ENCODE results near the gene AGFG2.

The AGFG2 gene

DNA sequence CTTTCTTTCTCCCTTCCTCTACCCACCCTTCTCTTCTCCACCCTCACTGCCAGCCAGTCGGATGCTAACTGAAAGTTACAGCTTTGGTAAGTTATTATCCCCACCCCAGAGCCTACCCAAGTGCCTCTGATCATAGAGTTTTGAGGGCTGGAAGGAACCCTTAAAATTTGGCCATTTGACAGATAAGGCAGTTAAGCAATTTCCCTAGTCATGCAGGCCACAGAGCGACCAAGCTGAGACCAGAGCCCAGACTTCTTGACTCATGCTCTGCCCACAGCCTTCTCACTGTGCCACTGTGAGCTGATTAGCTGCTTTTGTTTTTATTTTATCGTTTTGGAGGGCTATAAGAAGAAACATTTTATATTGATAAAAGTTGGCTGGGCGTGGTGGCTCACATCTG, 17.5 kb downstream of the AGFG2 start:
- Histone ChIP-seq H3K27me3 (no peaks in the 10 kb centered on the region), H3K4me1 (ENCODE audit: control insufficient read depth in 1 of 2, insufficient read depth in 1 of 2, low read depth in 1 of 2, low read length in 1 of 2) (peaks cover 0 to 7% of the 10 kb centered on the region in 2 experiments), H3K36me3 (no peaks in the 10 kb centered on the region), H3K9me3 (no peaks in the 10 kb centered on the region), H3K4me3 (ENCODE audit: low read depth in 1 of 2, low read length in 1 of 2) (no peak overlapping the region), H3K27ac (no peak overlapping the region)
- TF ChIP-seq, protein P1, sequence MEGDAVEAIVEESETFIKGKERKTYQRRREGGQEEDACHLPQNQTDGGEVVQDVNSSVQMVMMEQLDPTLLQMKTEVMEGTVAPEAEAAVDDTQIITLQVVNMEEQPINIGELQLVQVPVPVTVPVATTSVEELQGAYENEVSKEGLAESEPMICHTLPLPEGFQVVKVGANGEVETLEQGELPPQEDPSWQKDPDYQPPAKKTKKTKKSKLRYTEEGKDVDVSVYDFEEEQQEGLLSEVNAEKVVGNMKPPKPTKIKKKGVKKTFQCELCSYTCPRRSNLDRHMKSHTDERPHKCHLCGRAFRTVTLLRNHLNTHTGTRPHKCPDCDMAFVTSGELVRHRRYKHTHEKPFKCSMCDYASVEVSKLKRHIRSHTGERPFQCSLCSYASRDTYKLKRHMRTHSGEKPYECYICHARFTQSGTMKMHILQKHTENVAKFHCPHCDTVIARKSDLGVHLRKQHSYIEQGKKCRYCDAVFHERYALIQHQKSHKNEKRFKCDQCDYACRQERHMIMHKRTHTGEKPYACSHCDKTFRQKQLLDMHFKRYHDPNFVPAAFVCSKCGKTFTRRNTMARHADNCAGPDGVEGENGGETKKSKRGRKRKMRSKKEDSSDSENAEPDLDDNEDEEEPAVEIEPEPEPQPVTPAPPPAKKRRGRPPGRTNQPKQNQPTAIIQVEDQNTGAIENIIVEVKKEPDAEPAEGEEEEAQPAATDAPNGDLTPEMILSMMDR (IDR thresholded peaks at IDR 0.05): no peak

DNA sequence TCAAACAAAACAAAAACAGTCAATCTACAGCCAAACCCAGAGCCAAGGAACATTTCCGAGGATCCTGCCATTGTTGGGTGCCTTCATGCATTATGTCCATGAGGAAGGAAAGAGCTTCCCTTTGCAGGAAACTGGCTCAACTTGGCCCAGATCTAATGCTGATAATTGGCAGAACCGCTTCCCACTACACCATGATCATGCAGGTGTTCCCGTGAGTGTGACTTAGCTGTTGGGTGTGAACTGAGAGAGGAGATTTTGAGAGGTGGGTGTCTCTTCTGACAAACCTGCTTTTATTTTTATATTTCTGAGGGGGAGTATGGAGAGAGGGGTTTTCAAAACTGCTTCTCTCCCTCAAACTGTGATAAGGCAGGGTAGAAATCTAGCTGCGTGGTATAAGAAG, 20.1 kb downstream of the AGFG2 start:
- Histone ChIP-seq H3K9me3 (no peaks in the 10 kb centered on the region), H3K4me1 (ENCODE audit: control insufficient read depth in 1 of 2, insufficient read depth in 1 of 2, low read depth in 1 of 2, low read length in 1 of 2) (peaks cover 2 to 12% of the 10 kb centered on the region in 2 experiments), H3K27me3 (no peaks in the 10 kb centered on the region), H3K27ac (no peak overlapping the region), H3K36me3 (no peaks in the 10 kb centered on the region), H3K4me3 (ENCODE audit: low read depth in 1 of 2, low read length in 1 of 2) (no peak overlapping the region)
- TF ChIP-seq, protein P1 (IDR thresholded peaks at IDR 0.05): no peak

DNA sequence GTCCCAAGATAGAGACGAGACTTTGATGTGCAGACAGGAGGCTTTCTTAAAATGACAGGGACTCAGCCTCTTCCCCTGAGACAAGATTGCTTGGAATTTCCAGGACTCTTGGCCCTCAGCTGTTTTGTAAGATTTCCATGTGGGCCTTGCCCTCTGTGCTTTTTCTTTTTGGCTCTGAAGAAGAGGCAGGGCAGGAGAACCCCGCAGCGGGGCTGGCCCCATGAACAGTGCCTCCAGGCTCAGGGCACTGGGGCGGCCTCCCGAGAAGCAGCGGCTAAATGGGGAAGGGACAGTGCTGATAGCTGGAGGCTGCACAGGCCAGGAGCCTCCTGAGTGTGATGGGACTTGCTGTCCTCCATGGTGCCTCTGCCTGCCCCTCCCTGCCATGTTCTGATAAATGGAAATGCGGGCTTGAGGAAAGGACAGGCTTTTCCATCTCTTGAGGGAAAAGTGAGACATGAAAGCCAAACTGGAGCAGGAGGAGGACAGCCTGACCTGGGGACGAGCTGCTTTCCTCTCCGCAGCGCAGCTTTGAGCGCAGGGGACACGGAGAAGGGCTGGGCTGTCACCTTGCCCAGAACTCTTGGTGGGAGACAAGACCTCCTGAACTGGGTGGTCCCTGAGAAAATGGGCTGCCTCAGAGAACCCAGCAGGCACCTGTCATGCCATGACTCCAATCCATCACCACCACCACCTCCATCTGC, 22.6 kb downstream of the AGFG2 start:
- Histone ChIP-seq H3K36me3 (no peaks in the 10 kb centered on the region), H3K4me1 (ENCODE audit: control insufficient read depth in 1 of 2, insufficient read depth in 1 of 2, low read depth in 1 of 2, low read length in 1 of 2) (peaks cover 2 to 8% of the 10 kb centered on the region in 2 experiments), H3K27ac (no peak overlapping the region), H3K4me3 (ENCODE audit: low read depth in 1 of 2, low read length in 1 of 2) (no peak overlapping the region), H3K9me3 (no peaks in the 10 kb centered on the region), H3K27me3 (no peaks in the 10 kb centered on the region)
- TF ChIP-seq, protein P1 (IDR thresholded peaks at IDR 0.05): no peak

DNA sequence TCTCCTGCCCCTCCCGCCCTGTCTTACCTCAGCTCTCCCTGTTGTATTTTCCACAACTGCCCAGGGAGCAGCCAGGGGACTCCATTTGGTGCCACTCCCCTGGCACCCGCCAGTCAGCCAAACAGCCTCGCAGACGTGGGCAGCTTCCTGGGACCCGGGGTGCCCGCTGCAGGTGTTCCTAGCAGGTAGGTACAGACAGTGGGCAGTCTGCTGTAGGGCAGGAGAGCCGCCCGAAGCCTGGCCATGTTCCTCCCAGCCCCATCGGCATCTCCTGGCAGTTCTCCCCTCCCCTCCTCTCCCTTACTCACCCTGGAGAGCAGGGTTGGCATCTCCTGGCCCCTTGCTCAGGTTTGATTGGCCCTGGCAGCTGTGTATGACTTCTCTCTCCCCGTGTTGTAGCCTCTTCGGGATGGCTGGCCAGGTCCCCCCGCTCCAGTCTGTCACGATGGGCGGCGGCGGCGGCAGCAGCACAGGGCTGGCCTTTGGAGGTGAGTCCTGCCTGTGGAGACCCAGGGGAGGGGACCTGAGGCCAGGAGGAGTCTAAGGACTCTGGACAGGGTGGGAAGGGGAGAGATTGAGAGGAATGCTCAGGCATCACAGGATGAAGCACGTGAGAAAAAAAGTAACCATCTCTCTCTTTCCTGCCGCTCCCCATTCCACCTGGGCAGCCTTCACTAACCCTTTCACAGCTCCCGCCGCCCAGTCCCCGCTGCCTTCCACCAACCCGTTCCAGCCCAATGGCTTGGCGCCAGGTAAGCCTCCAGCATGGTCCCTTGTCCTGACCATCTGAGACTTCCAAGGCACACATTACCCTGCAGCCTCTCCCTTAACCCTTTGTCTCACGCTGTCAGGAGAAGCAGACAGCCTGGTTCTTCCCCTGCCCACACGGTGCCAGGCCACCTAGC, 23.4 kb downstream of the AGFG2 start:
- Histone ChIP-seq H3K36me3 (no peaks in the 10 kb centered on the region), H3K4me3 (ENCODE audit: low read depth in 1 of 2, low read length in 1 of 2) (no peak overlapping the region)
- TF ChIP-seq, protein P1 (IDR thresholded peaks at IDR 0.05): no peak

DNA sequence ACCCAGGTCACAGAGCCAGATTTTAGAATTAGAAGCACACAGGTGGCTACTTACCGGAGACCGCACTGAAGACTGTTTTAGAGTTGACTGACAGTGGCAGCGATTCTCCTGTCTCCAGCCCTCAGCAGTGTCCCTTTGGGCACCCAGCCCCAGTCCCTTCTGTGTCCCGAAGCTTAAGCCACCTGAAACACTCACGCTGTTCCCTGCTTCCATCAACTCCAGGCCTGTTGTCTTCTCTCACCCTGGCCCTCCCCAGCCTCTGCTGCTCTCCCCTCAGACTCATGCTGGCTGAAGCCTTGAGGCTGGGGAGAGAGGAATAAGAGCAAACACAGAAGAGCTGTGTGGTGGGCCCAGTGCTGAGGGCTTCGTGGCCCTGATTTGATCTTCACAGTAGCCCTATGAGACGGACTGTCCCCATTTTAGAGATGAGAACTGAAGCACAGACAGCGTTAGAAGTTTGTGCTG, 24.1 kb downstream of the AGFG2 start:
- no peak overlapping the region for H3K4me3 ChIP-seq (ENCODE audit: low read depth in 1 of 2, low read length in 1 of 2)
- no peaks in the 10 kb centered on the region for H3K9me3 ChIP-seq

More for the DNA sequence above, 23.4 kb downstream of the AGFG2 start:
- H3K9me3 ChIP-seq: no peaks in the 10 kb centered on the region
- no peak overlapping the region for H3K27ac ChIP-seq
- no peaks in the 10 kb centered on the region for H3K27me3 ChIP-seq
- H3K4me1 ChIP-seq (ENCODE audit: control insufficient read depth in 1 of 2, insufficient read depth in 1 of 2, low read depth in 1 of 2, low read length in 1 of 2): peaks cover 2 to 5% of the 10 kb centered on the region in 2 experiments

More for the DNA sequence above, 24.1 kb downstream of the AGFG2 start:
- H3K27ac ChIP-seq: no peak overlapping the region
- peaks cover 6% of the 10 kb centered on the region for H3K27me3 ChIP-seq
- H3K36me3 ChIP-seq: no peaks in the 10 kb centered on the region
- peaks cover 2 to 5% of the 10 kb centered on the region in 2 experiments for H3K4me1 ChIP-seq (ENCODE audit: control insufficient read depth in 1 of 2, insufficient read depth in 1 of 2, low read depth in 1 of 2, low read length in 1 of 2)
- TF ChIP-seq, protein P1 (IDR thresholded peaks at IDR 0.05): no peak
